OCI-M1 (cell line): ENCODE results near the gene ARHGAP45.
A peak's percentile ranks its signal among the peaks of the same experiment; 100 is the strongest.

ENCODE experiments used
- DNase-seq: peaks from one replicate; lab custom pipeline; 2025; lab: John Stamatoyannopoulos, UW

The ARHGAP45 gene

GRCh38 chr19:1039646-1040475, 27.1 kb upstream of the ARHGAP45 start, which contains the start of gene ABCA7:
Gene ABCA7, plus strand, starts transcription at chr19:1040107. Its CDS starts 1,255 bp downstream, at chr19:1041362.
- DNase-seq, result peak; percentile 96

GRCh38 chr19:1040476-1041271, 26.3 kb upstream of the ARHGAP45 start:
- DNase-seq, result peak; percentile 92

GRCh38 chr19:1041272-1041834, 25.6 kb upstream of the ARHGAP45 start:
- DNase-seq, result no peak

- no peak for DNase-seq
Observed at GRCh38 chr19:1041835-1042685, 24.9 kb upstream of the ARHGAP45 start.

GRCh38 chr19:1042689-1043511, 24.1 kb upstream of the ARHGAP45 start:
- no peak for DNase-seq

GRCh38 chr19:1045247-1045603, 21.7 kb upstream of the ARHGAP45 start:
- peak; percentile 32 for DNase-seq

- DNase-seq, result no peak
Observed at GRCh38 chr19:1046117-1046626, 20.8 kb upstream of the ARHGAP45 start.

GRCh38 chr19:1046836-1047695, 19.9 kb upstream of the ARHGAP45 start:
- no peak for DNase-seq

- DNase-seq, result no peak
Observed at GRCh38 chr19:1047696-1048147, 19.2 kb upstream of the ARHGAP45 start.

- DNase-seq, result no peak
Observed at GRCh38 chr19:1049106-1049505, 17.9 kb upstream of the ARHGAP45 start.

- DNase-seq, result no peak
Observed at GRCh38 chr19:1049800-1050199, 17.2 kb upstream of the ARHGAP45 start.

- DNase-seq, result no peak
Observed at GRCh38 chr19:1050989-1051788, 15.8 kb upstream of the ARHGAP45 start.

GRCh38 chr19:1051791-1052190, 15.2 kb upstream of the ARHGAP45 start:
- DNase-seq, result no peak

GRCh38 chr19:1052349-1052975, 14.5 kb upstream of the ARHGAP45 start:
- DNase-seq, result peak; percentile 23

- no peak for DNase-seq
Observed at GRCh38 chr19:1053176-1054101, 13.5 kb upstream of the ARHGAP45 start.

GRCh38 chr19:1054102-1055027, 12.6 kb upstream of the ARHGAP45 start:
- DNase-seq, result no peak
